Brain microvascular endothelial cell (primary cell): Measurements from ENCODE around the gene PGGT1B.

Experiments
- DNase-seq: peaks from one replicate; pipeline ENCODE4 v3.0.0-alpha.2; 2020
- H3K27ac ChIP-seq: fragments of 250-450 bp; sonication (Bioruptor Pico); 2 replicates; pipeline ENCODE4 v1.5.1; 2020; ENCODE audit warnings: mild to moderate bottlenecking, moderate library complexity
- H3K27me3 ChIP-seq: fragments of 250-450 bp; sonication (Bioruptor Pico); replicated peaks from 2 replicates; pipeline ENCODE4 v1.5.1; 2020; ENCODE audit warnings: mild to moderate bottlenecking
- H3K36me3 ChIP-seq: fragments of 250-450 bp; sonication (Bioruptor Pico); replicated peaks from 2 replicates; pipeline ENCODE4 v1.5.1; 2020; ENCODE audit warnings: mild to moderate bottlenecking
- H3K4me3 ChIP-seq: 2 replicates; pipeline ENCODE4 v1.5.1; 2011; ENCODE audit warnings: low read depth, mild to moderate bottlenecking, control low read depth, low read length, moderate library complexity
- CTCF ChIP-seq: IDR thresholded peaks from 2 replicates; pipeline ENCODE4 v1.5.1; 2011; ENCODE audit warnings: low read depth, mild to moderate bottlenecking, moderate library complexity, low read length, control low read depth, inconsistent platforms; ENCODE audit errors: missing control alignments
- in situ Hi-C: cut with HindIII; loops from 2 replicates; pipeline ENCODE4 v1.10.0; 2017; ENCODE audit warnings: low sequenced_read_pairs, low pct_ligation_motif_present

The PGGT1B gene

GRCh38 chr5:115289104-115289503 is 26.4 kb upstream of the PGGT1B start:
- no peaks in the 10 kb centered on the region for H3K36me3 ChIP-seq
- no peak overlapping the region for H3K4me3 ChIP-seq
- no peaks in the 10 kb centered on the region for H3K27me3 ChIP-seq
- in situ Hi-C loops, result no loop called here
- no peak overlapping the region for H3K27ac ChIP-seq
- DNase-seq, result no peak
- TF ChIP-seq CTCF, result no peak

GRCh38 chr5:115284021-115284420 is 21.3 kb upstream of the PGGT1B start:
- H3K27ac ChIP-seq, result no peak overlapping the region
- TF ChIP-seq CTCF, result no peak
- in situ Hi-C loops, result no loop called here
- H3K27me3 ChIP-seq, result no peaks in the 10 kb centered on the region
- no peak for DNase-seq
- H3K4me3 ChIP-seq, result no peak overlapping the region
- H3K36me3 ChIP-seq, result no peaks in the 10 kb centered on the region

- no peaks in the 10 kb centered on the region for H3K27me3 ChIP-seq
- in situ Hi-C loops, result no loop called here
- no peak for TF ChIP-seq CTCF
Measured at GRCh38 chr5:115282131-115282530, 19.5 kb upstream of the PGGT1B start.

GRCh38 chr5:115274584-115274983 is 11.9 kb upstream of the PGGT1B start:
- in situ Hi-C loops, result no loop called here
- H3K27me3 ChIP-seq, result no peaks in the 10 kb centered on the region
- H3K27ac ChIP-seq, result no peak overlapping the region
- no peak overlapping the region for H3K4me3 ChIP-seq
- peaks cover 3% of the 10 kb centered on the region for H3K36me3 ChIP-seq
- no peak for TF ChIP-seq CTCF
- no peak for DNase-seq

More at GRCh38 chr5:115282131-115282530, 19.5 kb upstream of the PGGT1B start:
- DNase-seq, result no peak
- Histone ChIP-seq H3K27ac (no peak overlapping the region), H3K4me3 (no peak overlapping the region), H3K36me3 (no peaks in the 10 kb centered on the region)

- H3K27me3 ChIP-seq, result no peaks in the 10 kb centered on the region
- no peak for DNase-seq
- peaks cover 3% of the 10 kb centered on the region for H3K36me3 ChIP-seq
- in situ Hi-C loops, result no loop called here
- H3K27ac ChIP-seq, result no peak overlapping the region
- H3K4me3 ChIP-seq, result no peak overlapping the region
- TF ChIP-seq CTCF, result no peak
Measured at GRCh38 chr5:115272297-115272958, 9.8 kb upstream of the PGGT1B start.

- no peak overlapping the region for H3K4me3 ChIP-seq
- in situ Hi-C loops, result no loop called here
- peaks cover 3% of the 10 kb centered on the region for H3K36me3 ChIP-seq
- TF ChIP-seq CTCF, result no peak
- no peak overlapping the region for H3K27ac ChIP-seq
- no peaks in the 10 kb centered on the region for H3K27me3 ChIP-seq
- no peak for DNase-seq
Measured at GRCh38 chr5:115271295-115272050, 8.8 kb upstream of the PGGT1B start.
